ENCODE data around the gene SMG6.

DNA sequence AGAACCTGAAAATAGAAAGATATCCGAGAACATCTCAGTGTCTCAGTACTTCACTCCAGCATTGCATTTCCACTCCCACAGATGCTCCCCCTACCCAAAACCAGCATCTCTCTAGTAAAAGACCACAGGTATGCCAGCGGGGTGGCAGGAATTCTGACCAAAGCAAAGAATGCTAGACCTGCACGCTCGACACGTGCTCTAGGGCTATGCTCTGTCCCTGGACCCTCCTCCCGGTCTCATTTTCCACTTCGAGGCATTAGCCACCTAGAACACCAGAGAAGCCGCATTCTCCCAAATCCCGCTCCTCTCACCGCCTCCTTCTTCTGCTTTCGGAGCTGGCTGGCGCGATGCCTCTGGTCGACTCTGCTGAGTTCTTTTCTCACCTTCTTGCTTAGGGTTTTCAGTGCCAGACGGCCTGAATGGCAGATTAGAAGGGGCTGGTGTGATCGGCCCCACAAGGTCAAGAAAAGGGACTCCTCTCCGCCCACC is 32.2 kb upstream of the SMG6 start:
- TF ChIP-seq POLR2A (IDR thresholded peaks at IDR 0.05) (no peak), POLR2AphosphoS5 (IDR thresholded peaks at IDR 0.05) (no peak)
- TF ChIP-seq, protein P1, sequence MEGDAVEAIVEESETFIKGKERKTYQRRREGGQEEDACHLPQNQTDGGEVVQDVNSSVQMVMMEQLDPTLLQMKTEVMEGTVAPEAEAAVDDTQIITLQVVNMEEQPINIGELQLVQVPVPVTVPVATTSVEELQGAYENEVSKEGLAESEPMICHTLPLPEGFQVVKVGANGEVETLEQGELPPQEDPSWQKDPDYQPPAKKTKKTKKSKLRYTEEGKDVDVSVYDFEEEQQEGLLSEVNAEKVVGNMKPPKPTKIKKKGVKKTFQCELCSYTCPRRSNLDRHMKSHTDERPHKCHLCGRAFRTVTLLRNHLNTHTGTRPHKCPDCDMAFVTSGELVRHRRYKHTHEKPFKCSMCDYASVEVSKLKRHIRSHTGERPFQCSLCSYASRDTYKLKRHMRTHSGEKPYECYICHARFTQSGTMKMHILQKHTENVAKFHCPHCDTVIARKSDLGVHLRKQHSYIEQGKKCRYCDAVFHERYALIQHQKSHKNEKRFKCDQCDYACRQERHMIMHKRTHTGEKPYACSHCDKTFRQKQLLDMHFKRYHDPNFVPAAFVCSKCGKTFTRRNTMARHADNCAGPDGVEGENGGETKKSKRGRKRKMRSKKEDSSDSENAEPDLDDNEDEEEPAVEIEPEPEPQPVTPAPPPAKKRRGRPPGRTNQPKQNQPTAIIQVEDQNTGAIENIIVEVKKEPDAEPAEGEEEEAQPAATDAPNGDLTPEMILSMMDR (IDR thresholded peaks at IDR 0.05) = no peak
